ENCODE data around the gene ADA.
"Not testable (repeated sequence)": the region's sequence is repeated elsewhere in the genome, so short reads cannot be mapped to it uniquely, and the experiment has no call there.

The ADA gene

GRCh38 chr20:44651684-44652423, at the start of gene ADA:
Gene ADA, minus strand, starts transcription at chr20:44651699. Its CDS starts 92 bp downstream, at chr20:44651607.
- peak; percentile 38 to 39 for ATAC-seq

- no peak for ATAC-seq
These were observed 48.8 kb upstream of the ADA start for GRCh38 chr20:44700306-44700705.

- no peak for ATAC-seq
These were observed 46.9 kb upstream of the ADA start for GRCh38 chr20:44698351-44698750.

DNA sequence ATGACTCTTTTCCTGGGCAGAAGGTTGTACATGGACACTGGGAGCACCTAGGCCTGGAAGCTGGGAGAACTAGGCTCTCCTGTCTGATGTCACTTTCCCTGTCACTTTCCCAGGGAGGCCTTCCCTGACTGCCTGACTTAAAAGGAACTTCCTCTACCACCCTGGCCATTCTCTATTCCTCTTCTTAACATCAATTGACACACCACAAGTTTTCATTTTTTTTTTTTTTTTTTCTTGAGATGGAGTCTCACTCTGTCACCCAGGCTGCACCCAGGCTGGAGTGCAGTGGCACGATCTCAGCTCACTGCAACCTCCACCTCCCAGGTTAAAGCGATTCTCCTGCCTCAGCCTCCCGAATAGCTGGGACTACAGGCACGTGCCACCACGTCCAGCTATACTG, 45.5 kb upstream of the ADA start:
- ATAC-seq = not testable (repeated sequence)

DNA sequence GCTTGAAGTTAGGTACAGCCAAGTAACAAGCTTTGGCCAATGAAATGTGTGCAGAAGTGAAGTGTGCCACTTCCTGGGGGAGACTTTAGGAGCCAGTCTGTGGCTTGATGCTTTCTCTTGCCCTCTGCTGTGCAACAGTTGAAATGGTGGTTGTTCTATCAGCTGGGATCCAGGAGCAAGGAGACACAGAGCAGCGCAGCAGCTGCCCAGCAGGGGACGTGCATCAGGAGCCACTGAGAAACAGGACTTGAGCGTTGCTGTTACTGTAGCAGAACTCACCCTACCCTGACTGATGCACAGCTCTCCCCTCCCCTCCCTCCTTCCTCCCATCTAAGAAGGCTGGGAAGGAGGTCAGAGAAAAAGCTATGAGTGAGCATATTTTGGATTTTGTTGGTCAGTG, 44.8 kb upstream of the ADA start:
- no peak for ATAC-seq

GRCh38 chr20:44695674-44696300, 44.3 kb upstream of the ADA start:
- ATAC-seq = no peak

GRCh38 chr20:44695295-44695673, 43.8 kb upstream of the ADA start:
- no peak for ATAC-seq

GRCh38 chr20:44694159-44694558, 42.7 kb upstream of the ADA start:
- ATAC-seq = no peak

DNA sequence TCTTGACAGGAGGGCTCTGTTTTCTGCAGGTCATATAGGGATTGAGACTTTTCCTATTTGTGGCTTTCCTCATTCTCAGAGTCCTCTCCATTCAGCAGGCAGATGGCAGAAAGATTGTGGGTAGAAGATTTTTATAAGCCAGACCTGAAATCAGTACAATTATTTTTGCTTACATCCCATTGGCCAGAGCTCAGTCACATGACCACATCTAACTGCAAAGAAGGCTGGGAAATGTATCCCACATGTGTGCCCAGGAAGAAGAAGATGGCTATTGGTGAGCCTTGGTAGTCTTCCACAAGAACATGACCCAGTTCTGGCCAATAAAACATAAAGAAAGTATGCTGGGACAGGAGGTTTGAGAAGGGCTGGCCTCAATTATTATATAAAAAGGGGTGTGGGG, 42.1 kb upstream of the ADA start:
- no peak for ATAC-seq

DNA sequence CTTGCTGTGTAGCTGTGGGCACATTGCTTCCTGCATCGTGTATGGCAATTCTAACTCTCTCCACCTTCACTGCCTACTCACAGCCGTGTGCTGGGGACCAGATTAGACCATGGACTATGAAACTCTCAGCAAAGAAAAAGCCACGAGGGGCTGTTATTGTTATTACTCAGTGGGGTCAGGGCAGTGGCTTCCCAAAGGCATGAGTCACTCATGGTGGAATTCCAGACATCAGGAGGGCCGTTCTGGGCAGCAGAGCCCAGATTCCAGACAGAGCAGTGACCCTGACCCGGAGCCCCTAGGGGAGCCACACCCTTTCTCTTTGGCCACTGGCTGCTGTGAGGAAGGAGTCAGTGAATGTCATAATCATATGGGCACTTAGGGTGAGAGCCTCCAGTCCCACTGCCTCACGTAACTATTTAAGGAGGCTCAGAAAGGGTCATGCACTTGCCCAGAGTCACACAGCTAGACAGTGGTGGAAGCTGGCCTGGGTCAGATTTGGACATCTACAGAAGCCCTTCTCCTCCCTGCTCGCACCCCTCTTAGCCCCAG, 41.5 kb upstream of the ADA start:
- no peak for ATAC-seq

DNA sequence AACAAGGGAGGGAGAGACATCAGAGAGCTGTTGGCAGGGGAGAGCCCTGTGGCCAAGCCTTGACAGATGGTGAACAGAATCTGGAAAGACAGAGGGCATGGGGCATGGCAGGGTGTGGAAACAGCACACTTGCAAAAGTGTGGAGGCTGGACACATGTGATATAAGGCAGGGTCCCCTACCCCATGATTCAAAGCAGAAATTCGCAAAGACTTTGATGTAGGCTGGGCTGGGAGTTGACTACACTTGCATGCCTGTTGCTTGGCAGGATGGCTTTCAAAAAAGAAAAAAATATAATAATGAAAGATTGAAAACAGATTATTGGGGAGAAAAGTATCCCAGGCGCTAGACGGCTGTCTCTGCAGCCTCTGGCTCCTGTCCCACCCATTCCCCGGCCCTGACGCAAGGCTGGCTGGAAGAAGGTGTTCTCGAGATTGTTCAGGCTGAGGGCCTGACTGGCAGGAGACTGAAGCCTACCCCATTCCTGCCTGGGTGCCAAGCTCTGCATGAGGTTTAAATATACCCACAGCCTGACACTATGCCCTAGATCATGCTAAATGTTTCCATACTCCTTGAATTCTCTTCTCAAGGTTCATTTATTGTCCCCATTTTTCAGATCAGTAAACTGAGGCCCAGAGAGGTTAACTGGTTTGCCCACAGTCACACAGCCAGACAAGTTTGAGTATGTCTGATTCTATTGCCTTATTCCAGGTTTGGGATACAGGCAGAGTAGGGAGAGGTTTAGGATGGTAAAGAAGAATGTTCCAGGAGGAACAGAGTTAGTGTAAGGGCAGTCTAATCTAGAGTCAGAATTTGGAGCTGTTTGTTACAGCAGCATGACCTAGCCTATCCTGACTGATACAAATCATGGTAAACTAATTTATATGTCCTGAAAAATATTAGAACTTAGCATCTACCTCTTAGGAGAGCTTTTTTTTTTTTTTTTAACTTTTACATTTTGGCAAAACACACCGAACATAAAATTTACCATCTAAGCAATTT, 40.2 kb upstream of the ADA start:
- no peak for ATAC-seq

DNA sequence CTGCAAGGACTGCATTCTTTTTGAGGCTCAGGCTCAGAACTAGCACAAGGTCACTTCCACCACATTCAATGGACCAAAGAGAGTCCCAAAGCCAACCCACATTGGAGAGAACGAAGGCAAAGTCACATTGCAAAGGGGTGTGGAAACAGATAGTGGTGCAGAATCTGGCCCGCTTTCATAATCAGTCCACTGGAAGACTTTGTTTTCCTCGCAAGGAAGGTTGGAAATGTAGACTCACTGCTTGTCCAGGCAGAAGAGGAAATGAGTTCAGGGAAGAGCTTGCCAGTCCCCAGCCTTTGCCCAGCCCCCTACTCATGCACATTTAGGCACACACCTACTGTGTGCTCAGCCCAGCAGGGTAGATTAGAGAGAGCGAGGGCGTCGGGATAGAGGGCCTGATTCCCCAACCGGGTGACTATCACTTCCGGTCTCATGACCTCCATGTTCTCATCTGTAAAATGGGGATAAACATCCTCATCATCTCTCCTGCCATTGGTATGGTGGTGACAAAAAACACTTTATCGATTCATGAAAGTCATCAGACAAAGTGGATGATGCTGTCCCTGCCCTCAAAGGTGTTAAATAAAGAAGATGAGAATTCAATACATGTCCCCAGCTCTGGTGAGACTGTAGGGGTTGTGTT, 39.4 kb upstream of the ADA start:
- ATAC-seq = no peak

DNA sequence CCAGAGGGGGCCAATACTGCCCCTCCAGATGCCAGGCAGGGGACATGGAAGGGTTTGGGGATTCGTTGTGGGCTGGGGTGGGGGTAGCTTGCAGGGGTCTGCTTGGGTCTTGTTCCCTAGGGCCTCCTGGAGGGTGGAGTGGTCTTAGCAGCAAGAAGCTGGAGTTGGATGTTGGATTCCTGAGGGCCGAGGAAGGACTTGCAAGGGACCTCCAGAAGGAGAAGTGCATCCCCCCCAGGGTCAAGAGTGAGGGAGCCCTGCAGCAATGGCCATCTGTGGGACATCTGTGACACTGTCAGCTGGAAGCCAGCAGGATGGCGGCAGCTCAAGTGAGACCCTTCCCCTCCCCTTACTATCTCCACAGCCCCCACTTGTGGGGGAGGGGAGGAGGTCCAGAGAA, 38.3 kb upstream of the ADA start:
- ATAC-seq = no peak

GRCh38 chr20:44688053-44688625, 36.6 kb upstream of the ADA start:
- ATAC-seq = no peak

GRCh38 chr20:44686934-44687333, 35.4 kb upstream of the ADA start:
- no peak for ATAC-seq

DNA sequence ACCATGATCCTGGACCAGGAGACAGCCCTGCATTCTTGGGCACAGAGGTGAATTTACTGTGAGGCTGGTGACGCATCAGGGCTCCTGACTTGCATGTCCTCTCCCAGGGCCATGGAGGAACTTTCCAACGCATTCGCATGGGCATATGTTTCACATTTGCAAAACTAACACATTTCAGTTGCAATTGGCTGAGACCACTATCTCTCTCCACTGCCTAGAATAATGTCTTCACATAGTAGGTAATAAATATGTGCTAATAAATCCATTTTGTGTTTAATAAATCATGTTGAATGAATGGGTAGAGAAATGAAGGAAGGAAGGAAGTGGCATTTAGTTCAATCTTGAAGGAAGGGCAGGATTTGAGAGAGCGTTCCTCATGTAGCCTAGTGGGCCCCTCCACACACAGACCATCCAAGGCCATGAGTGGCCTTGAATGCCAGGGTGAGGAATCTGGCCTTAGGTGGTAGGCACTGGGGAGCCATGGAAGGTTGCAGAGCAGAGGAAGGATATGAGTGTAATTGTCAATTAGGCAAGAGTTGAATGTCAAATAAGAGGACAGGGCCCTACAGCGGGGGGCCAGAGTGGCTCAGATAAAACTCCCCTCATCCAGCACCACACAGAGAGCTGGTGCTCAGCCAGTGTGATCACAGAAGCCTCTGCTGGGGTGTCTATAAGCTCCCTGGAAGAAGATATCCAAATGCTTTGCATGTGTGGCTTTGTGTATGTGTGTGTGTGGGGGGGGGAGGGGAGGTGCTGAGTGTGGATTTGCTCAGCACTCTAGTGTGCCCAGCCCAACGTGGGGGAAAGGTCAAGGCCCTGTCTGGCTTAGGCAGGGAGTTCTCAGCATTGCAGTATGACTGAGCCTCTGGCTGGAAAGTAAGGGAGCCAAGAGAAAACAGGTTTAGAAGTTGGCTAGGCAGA, 32.8 kb upstream of the ADA start:
- no peak for ATAC-seq

GRCh38 chr20:44683263-44684046, 32.0 kb upstream of the ADA start:
- peak in 1 of 2 donors; percentile 79 for ATAC-seq

GRCh38 chr20:44681796-44682566, 30.5 kb upstream of the ADA start:
- ATAC-seq = no peak

GRCh38 chr20:44678990-44679611, 27.6 kb upstream of the ADA start:
- ATAC-seq = no peak
